Panc1 (cell line): ENCODE measurements around the gene HNRNPA1. TPM values are rescaled to one million over a fixed set of nuclear protein-coding genes. Genes with fewer than 3 reads are reported as not detected.

Source experiments
- ATAC-seq: fragments of 200-7000 bp; cut with Tn5 transposase; 2 replicates; pipeline ENCODE4 v1.9.1; 2020; ENCODE audit warnings: mild to moderate bottlenecking, moderate library complexity
- BruUV-seq: library from RNA; stranded (reverse); fragments of 400-500 nt; replicated peaks from 2 replicates; lab custom pipeline; 2021; lab: Mats Ljungman, UMichigan
- CTCF ChIA-PET: fragments of 300-600 bp; sonication (Branson Sonifier 250); formaldehyde crosslinking; loops from one replicate; lab custom pipeline; 2022; ENCODE audit warnings: antibody characterized with exemption; lab: Charles Lee
- POLR2A ChIA-PET: fragments of 300-600 bp; sonication (Branson Sonifier 250); formaldehyde crosslinking; loops from one replicate; lab custom pipeline; 2022; ENCODE audit warnings: antibody characterized with exemption; lab: Charles Lee
- DNase-seq: peaks from one replicate; pipeline ENCODE4 v3.0.0-alpha.2; 2010; ENCODE audit warnings: low read depth, low spot score
- H3K27ac ChIP-seq: 2 replicates; pipeline ENCODE4 v1.5.1; 2011; ENCODE audit warnings: mild to moderate bottlenecking, low read length, inconsistent platforms
- H3K27me3 ChIP-seq: fragments of 200-500 bp; sonication (Bioruptor generic); 2 replicates; pipeline ENCODE4 v1.6.0; 2014; ENCODE audit warnings: low read length, inconsistent platforms; ENCODE audit not compliant: control insufficient read depth, insufficient read depth
- H3K36me3 ChIP-seq: fragments of 200-500 bp; sonication (Bioruptor generic); 2 replicates; pipeline ENCODE4 v1.5.1; 2014; ENCODE audit warnings: inconsistent platforms, mild to moderate bottlenecking, low read length, moderate library complexity; ENCODE audit not compliant: control insufficient read depth, insufficient read depth
- H3K4me1 ChIP-seq: 2 replicates; pipeline ENCODE4 v1.5.1; 2011; ENCODE audit warnings: inconsistent platforms, mild to moderate bottlenecking, low read length, moderate library complexity; ENCODE audit not compliant: control insufficient read depth, insufficient read depth
- H3K4me3 ChIP-seq, 2 experiments: 2 replicates each; pipeline ENCODE4 v1.5.1; 2011 to 2012; ENCODE audit warnings: low read depth in 2 of 2, low read length in 2 of 2, mild to moderate bottlenecking in 2 of 2, inconsistent platforms in 1 of 2, moderate library complexity in 1 of 2
- H3K9me3 ChIP-seq: fragments of 200-500 bp; sonication (Bioruptor generic); 2 replicates; pipeline ENCODE4 v1.5.1; 2014; ENCODE audit warnings: low read depth, mild to moderate bottlenecking, inconsistent platforms, low read length, moderate library complexity; ENCODE audit not compliant: control insufficient read depth, insufficient read depth
- CTCF ChIP-seq: fragments of 450-650 bp; IDR thresholded peaks from 2 replicates; pipeline ENCODE4 v1.5.1; 2017; ENCODE audit warnings: mild to moderate bottlenecking
- POLR2AphosphoS5 ChIP-seq: IDR thresholded peaks from 2 replicates; pipeline ENCODE4 v1.6.1; 2012; ENCODE audit warnings: mild to moderate bottlenecking, low read depth, low read length, moderate library complexity
- REST ChIP-seq, 2 experiments: IDR thresholded peaks; 2 replicates each; pipeline ENCODE4 v1.6.1; 2011 to 2012; ENCODE audit warnings: low read depth in 2 of 2, control low read depth in 1 of 2, low read length in 1 of 2, mild to moderate bottlenecking in 1 of 2, moderate library complexity in 1 of 2; ENCODE audit not compliant: insufficient read depth in 1 of 2
- SIN3A ChIP-seq: IDR thresholded peaks from 2 replicates; pipeline ENCODE4 v1.6.1; 2012; ENCODE audit warnings: low read depth, mild to moderate bottlenecking, low read length, moderate library complexity, borderline replicate concordance; ENCODE audit not compliant: insufficient read depth
- TCF7L2 ChIP-seq: IDR thresholded peaks from 2 replicates; pipeline ENCODE4 v1.6.1; 2011; ENCODE audit warnings: mild to moderate bottlenecking, low read depth, low read length, inconsistent platforms
- in situ Hi-C: cut with HindIII; loops from 2 replicates; pipeline ENCODE4 v1.10.0; 2016; ENCODE audit warnings: low sequenced_read_pairs, low pct_unique_long_range_greater_than_20kb
- intact Hi-C: fragments of 100-400 bp; cut with micrococcal nuclease; formaldehyde crosslinking; loops from one replicate; pipeline ENCODE4 v1.10.0; 2022; ENCODE audit not compliant: unreplicated experiment
- total RNA-seq: library from RNA; stranded (reverse); gene quantifications from one replicate; pipeline ENCODE4 v1.2.1, GENCODE V29; 2021; ENCODE audit not compliant: unreplicated experiment

HNRNPA1 gene
- total RNA-seq, 1 experiment from 2014 or later: 689 TPM

- peaks cover 56% of the 10 kb centered on the region for H3K4me1 ChIP-seq
- no peak for DNase-seq
- H3K9me3 ChIP-seq: no peaks in the 10 kb centered on the region
- no TSS peak for BruUV-seq
- peaks cover 5% of the 10 kb centered on the region; the same call in 1 of the 2 replicates for H3K36me3 ChIP-seq
- CTCF ChIA-PET: no interaction called here
- no peak for ATAC-seq
- in situ Hi-C loops (no loop called here), intact Hi-C loops (no loop called here)
- no peak overlapping the region for H3K4me3 ChIP-seq
- peak overlapping the region; percentile 99 for H3K27ac ChIP-seq
- TF ChIP-seq REST (IDR thresholded peaks at IDR 0.05; ENCODE audit: insufficient read depth in 1 of 2, low read depth in 2 of 2, low read length in 1 of 2) (no peak), CTCF (no peak), SIN3A (no peak), TCF7L2 (no peak), POLR2AphosphoS5 (no peak)
- POLR2A ChIA-PET: no interaction called here
- H3K27me3 ChIP-seq: no peaks in the 10 kb centered on the region
Measured at GRCh38 chr12:54258201-54258681, 22.3 kb upstream of the HNRNPA1 start.

- Histone ChIP-seq H3K4me1 (peaks cover 56% of the 10 kb centered on the region), H3K27me3 (no peaks in the 10 kb centered on the region), H3K36me3 (peaks cover 5% of the 10 kb centered on the region; the same call in 1 of the 2 replicates), H3K4me3 (peak overlapping the region; percentile 29 to 52), H3K27ac (peak overlapping the region; percentile 99), H3K9me3 (no peaks in the 10 kb centered on the region)
- in situ Hi-C loops: no loop called here
- ChIA-PET CTCF (interaction anchor here (1.5 kb wide), 1 partner anchor 8 kb away, joined by 3 read pairs; no protein-coding TSS in a partner anchor), POLR2A (interaction anchor here (0.6 to 2.7 kb wide), 7 partner anchors 13 to 98 kb away, joined by 3 to 24 read pairs (median 6); partner anchors contain the start of genes CBX5 and HNRNPA1)
- no peak for TF ChIP-seq CTCF
- TF ChIP-seq POLR2AphosphoS5: peak; percentile 62
- no TSS peak for BruUV-seq
- ATAC-seq (peak; percentile 92), DNase-seq (no peak)
- intact Hi-C loops: no loop called here
Measured at GRCh38 chr12:54259194-54260011, 21.1 kb upstream of the HNRNPA1 start.
